Measurements from ENCODE around the gene TSPAN5.

- TF ChIP-seq CTCF (IDR thresholded peaks at IDR 0.05; ENCODE audit: poor library complexity, severe bottlenecking) (no peak), RAD21 (conservative IDR thresholded peaks at IDR 0.05) (no peak), EZH2 (IDR thresholded peaks at IDR 0.05; ENCODE audit: borderline replicate concordance, insufficient read depth, low read length, poor library complexity, severe bottlenecking) (no peak), EP300 (conservative IDR thresholded peaks at IDR 0.05; ENCODE audit: poor library complexity, severe bottlenecking) (no peak), POLR2AphosphoS5 (IDR thresholded peaks at IDR 0.05) (no peak)
Observed at GRCh38 chr4:98673978-98674377, 15.6 kb upstream of the TSPAN5 start.

Measured in neural cell (in vitro differentiated cells).